ENCODE measurements around the gene KLHL10.
A peak's percentile ranks its signal among the peaks of the same experiment; 100 is the strongest.

DNA sequence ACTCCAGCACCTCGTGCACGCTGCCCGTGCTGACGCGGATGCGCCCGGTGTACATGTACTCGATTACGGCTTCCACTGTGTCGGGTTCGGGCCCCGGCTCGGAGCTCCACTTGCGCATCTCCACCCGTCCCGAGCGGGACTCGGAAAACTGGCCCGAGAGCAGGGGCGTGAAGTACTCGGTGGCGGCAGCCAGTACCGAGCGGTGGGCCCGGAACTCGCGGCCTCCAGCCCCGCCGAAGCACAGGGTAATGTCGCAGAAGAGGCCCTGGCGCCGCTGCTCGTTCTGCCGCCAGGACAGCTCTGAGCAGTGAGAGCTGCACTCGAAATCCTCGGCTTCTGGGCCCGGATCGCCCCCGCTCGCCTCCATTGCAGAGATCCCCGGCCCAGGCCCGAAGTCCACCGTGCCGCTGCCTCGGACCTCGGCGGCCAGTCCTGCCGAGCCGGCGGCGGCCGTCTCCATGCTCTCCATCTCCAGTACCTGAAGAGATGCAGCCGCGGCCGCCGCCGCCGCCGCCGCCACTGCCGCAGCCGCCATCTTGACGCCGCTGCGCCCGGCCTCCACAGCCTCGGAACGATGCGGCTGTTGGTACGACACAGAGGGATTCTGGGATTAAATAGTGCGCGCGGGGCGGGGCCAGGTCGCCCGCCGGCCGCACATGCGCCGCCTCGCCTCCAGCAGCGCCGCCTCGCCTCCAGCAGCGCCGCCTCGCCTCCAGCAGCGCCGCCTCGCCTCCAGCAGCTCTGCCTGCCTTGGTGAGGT is 27.4 kb downstream of the KLHL10 start, which contains the start of gene KLHL11:
- TF ChIP-seq POLR2AphosphoS5 (IDR thresholded peaks at IDR 0.05; ENCODE audit: low read depth) (peak; percentile 86), CTCF (conservative IDR thresholded peaks at IDR 0.05; ENCODE audit: low read depth in 2 of 2) (no peak), EZH2 (IDR thresholded peaks at IDR 0.05; ENCODE audit: low read depth, unreplicated experiment) (no peak)

Measured in GM23338 (cell line).